ENCODE results near the gene LSP1.

GRCh38 chr11:1866226-1866625 is 13.3 kb downstream of the LSP1 start:
- TF ChIP-seq CTCF (IDR thresholded peaks at IDR 0.05) (no peak), POLR2AphosphoS5 (IDR thresholded peaks at IDR 0.05) (no peak)
